PC-3 (cell line): ENCODE measurements around the gene RHOJ. TPM values are rescaled to one million over a fixed set of nuclear protein-coding genes. Genes with fewer than 3 reads are reported as not detected.

ENCODE experiments used
- ATAC-seq: fragments of 200-7000 bp; cut with Tn5 transposase; 2 replicates; pipeline ENCODE4 v1.9.1; 2020; ENCODE audit warnings: mild to moderate bottlenecking, moderate library complexity
- BruUV-seq: library from RNA; stranded (reverse); fragments of 400-500 nt; replicated peaks from 2 replicates; lab custom pipeline; 2021; lab: Mats Ljungman, UMichigan
- CTCF ChIA-PET: fragments of 300-600 bp; sonication (Branson Sonifier 250); formaldehyde crosslinking; loops from one replicate; lab custom pipeline; 2022; ENCODE audit warnings: antibody characterized with exemption; lab: Charles Lee
- POLR2A ChIA-PET: fragments of 300-600 bp; sonication (Branson Sonifier 250); formaldehyde crosslinking; loops from one replicate; lab custom pipeline; 2022; ENCODE audit warnings: antibody characterized with exemption; ENCODE audit not compliant: unreplicated experiment; lab: Charles Lee
- DNase-seq: peaks from one replicate; pipeline ENCODE4 v3.0.0-alpha.2; 2015
- H2AFZ ChIP-seq: fragments of 300-600 bp; sonication (generic); 2 replicates; pipeline ENCODE4 v1.6.0; 2016; ENCODE audit warnings: antibody characterized with exemption, low read length
- H3F3A ChIP-seq: fragments of 300-600 bp; sonication (generic); one replicate; pipeline ENCODE4 v1.6.0; 2017; ENCODE audit warnings: antibody characterized with exemption, low read length, control low read depth, mild to moderate bottlenecking; ENCODE audit not compliant: unreplicated experiment
- H3K27ac ChIP-seq: fragments of 300-600 bp; sonication (generic); 2 replicates; pipeline ENCODE4 v1.5.1; 2016; ENCODE audit warnings: mild to moderate bottlenecking, low read length
- H3K27me3 ChIP-seq: fragments of 300-600 bp; sonication (generic); 2 replicates; pipeline ENCODE4 v1.6.1; 2016; ENCODE audit warnings: low read length, mixed read lengths
- H3K36me3 ChIP-seq: fragments of 300-600 bp; sonication (generic); 2 replicates; pipeline ENCODE4 v1.6.1; 2016; ENCODE audit warnings: low read depth, mixed run types, low read length, mixed read lengths
- H3K4me1 ChIP-seq: fragments of 300-600 bp; sonication (generic); 2 replicates; pipeline ENCODE4 v1.5.1; 2016; ENCODE audit warnings: low read length; ENCODE audit not compliant: insufficient read depth
- H3K4me2 ChIP-seq: fragments of 300-600 bp; sonication (generic); 2 replicates; pipeline ENCODE4 v1.6.0; 2016; ENCODE audit warnings: low read length
- H3K4me3 ChIP-seq: fragments of 300-600 bp; sonication (generic); 2 replicates; pipeline ENCODE4 v1.5.1; 2016; ENCODE audit warnings: mild to moderate bottlenecking, low read length, mixed read lengths
- H3K79me2 ChIP-seq: fragments of 300-600 bp; sonication (generic); 2 replicates; pipeline ENCODE4 v1.6.1; 2017; ENCODE audit warnings: low read length, mixed read lengths
- H3K9ac ChIP-seq: fragments of 300-600 bp; sonication (generic); 2 replicates; pipeline ENCODE4 v1.6.0; 2016; ENCODE audit warnings: mild to moderate bottlenecking, low read length
- H3K9me2 ChIP-seq: fragments of 300-600 bp; sonication (generic); replicated peaks from 2 replicates; pipeline ENCODE4 v1.6.1; 2016; ENCODE audit warnings: mixed run types, low read length, mixed read lengths
- H3K9me3 ChIP-seq: fragments of 300-600 bp; sonication (generic); 2 replicates; pipeline ENCODE4 v1.6.1; 2016; ENCODE audit warnings: low read length, mixed read lengths
- H4K20me1 ChIP-seq: fragments of 300-600 bp; sonication (generic); 2 replicates; pipeline ENCODE4 v1.6.1; 2016; ENCODE audit warnings: low read length, mixed read lengths
- CTCF ChIP-seq: fragments of 300-600 bp; sonication (generic); conservative IDR thresholded peaks from 2 replicates; pipeline ENCODE4 v1.5.1; 2017; ENCODE audit warnings: antibody characterized with exemption, low read depth, mild to moderate bottlenecking, low read length
- EZH2 ChIP-seq: fragments of 300-600 bp; sonication (generic); IDR thresholded peaks from one replicate; pipeline ENCODE4 v1.6.1; 2017; ENCODE audit warnings: antibody characterized with exemption, mild to moderate bottlenecking, low read length; ENCODE audit not compliant: unreplicated experiment
- EZH2phosphoT487 ChIP-seq: fragments of 300-600 bp; sonication (generic); IDR thresholded peaks from 2 replicates; pipeline ENCODE4 v1.6.1; 2018; ENCODE audit warnings: mild to moderate bottlenecking, antibody characterized with exemption, low read length, borderline replicate concordance
- intact Hi-C: fragments of 100-400 bp; cut with micrococcal nuclease; formaldehyde crosslinking; loops from 2 replicates; pipeline ENCODE4 v1.9.0; 2023
- total RNA-seq: library from RNA; depleted of rRNA; stranded (reverse); fragments of >200 nt; gene quantifications from 2 replicates; pipeline ENCODE4 v1.2.3, GENCODE V29; 2014

RHOJ gene
- total RNA-seq, 1 experiment from 2014 or later: not detected

- POLR2A ChIA-PET: interaction anchor here (0.6 kb wide), 1 partner anchor 1139 kb away, joined by 3 read pairs; no protein-coding TSS in a partner anchor
- no peak for ATAC-seq
- H3K27ac ChIP-seq: no peak overlapping the region
- H3K36me3 ChIP-seq: no peaks in the 10 kb centered on the region
- CTCF ChIA-PET: no interaction called here
- H3K4me1 ChIP-seq: no peaks in the 10 kb centered on the region
- TF ChIP-seq CTCF (no peak), EZH2 (no peak), EZH2phosphoT487 (no peak)
- no peak overlapping the region for H3K4me3 ChIP-seq
- DNase-seq: no peak
- no peaks in the 10 kb centered on the region for H4K20me1 ChIP-seq
- intact Hi-C loops: no loop called here
- H3K27me3 ChIP-seq: peaks cover 44% of the 10 kb centered on the region
- no peaks in the 10 kb centered on the region for H3F3A ChIP-seq
- H3K9ac ChIP-seq: no peak overlapping the region
- H3K79me2 ChIP-seq: no peaks in the 10 kb centered on the region
- H2AFZ ChIP-seq: no peak overlapping the region
- BruUV-seq: no TSS peak
- H3K9me3 ChIP-seq: no peaks in the 10 kb centered on the region
- H3K9me2 ChIP-seq: no peaks in the 10 kb centered on the region
- H3K4me2 ChIP-seq: no peak overlapping the region
Observed at GRCh38 chr14:63248211-63248610, 44.0 kb downstream of the RHOJ start.

- no TSS peak for BruUV-seq
- Histone ChIP-seq H3F3A (no peaks in the 10 kb centered on the region), H3K27ac (no peak overlapping the region), H3K9me2 (no peaks in the 10 kb centered on the region), H4K20me1 (no peaks in the 10 kb centered on the region), H3K9me3 (no peaks in the 10 kb centered on the region), H3K4me1 (no peaks in the 10 kb centered on the region), H2AFZ (no peak overlapping the region), H3K4me3 (no peak overlapping the region), H3K4me2 (no peak overlapping the region), H3K36me3 (no peaks in the 10 kb centered on the region), H3K27me3 (peaks cover 45% of the 10 kb centered on the region), H3K79me2 (no peaks in the 10 kb centered on the region), H3K9ac (no peak overlapping the region)
- TF ChIP-seq CTCF: no peak
- TF ChIP-seq EZH2: no peak
- TF ChIP-seq EZH2phosphoT487: no peak
- POLR2A ChIA-PET: no interaction called here
- DNase-seq (no peak), ATAC-seq (no peak)
- intact Hi-C loops: no loop called here
- CTCF ChIA-PET: no interaction called here
Observed at GRCh38 chr14:63249092-63249491, 44.8 kb downstream of the RHOJ start.

- Histone ChIP-seq H3K79me2 (no peaks in the 10 kb centered on the region), H3K4me2 (no peak overlapping the region), H3K9me2 (no peaks in the 10 kb centered on the region), H3K27me3 (peaks cover 35% of the 10 kb centered on the region), H3K9me3 (no peaks in the 10 kb centered on the region), H3K4me3 (no peak overlapping the region), H3F3A (no peaks in the 10 kb centered on the region), H3K36me3 (no peaks in the 10 kb centered on the region), H3K4me1 (no peaks in the 10 kb centered on the region), H2AFZ (no peak overlapping the region), H4K20me1 (no peaks in the 10 kb centered on the region), H3K27ac (no peak overlapping the region), H3K9ac (no peak overlapping the region)
- TF ChIP-seq EZH2phosphoT487: no peak
- TF ChIP-seq CTCF: no peak
- no peak for TF ChIP-seq EZH2
- intact Hi-C loops: no loop called here
- CTCF ChIA-PET: no interaction called here
- no TSS peak for BruUV-seq
- DNase-seq: no peak
- ATAC-seq: no peak
- POLR2A ChIA-PET: no interaction called here
Observed at GRCh38 chr14:63257299-63257698, 53.1 kb downstream of the RHOJ start.
